Measurements from ENCODE around the gene TIAM1.

DNA sequence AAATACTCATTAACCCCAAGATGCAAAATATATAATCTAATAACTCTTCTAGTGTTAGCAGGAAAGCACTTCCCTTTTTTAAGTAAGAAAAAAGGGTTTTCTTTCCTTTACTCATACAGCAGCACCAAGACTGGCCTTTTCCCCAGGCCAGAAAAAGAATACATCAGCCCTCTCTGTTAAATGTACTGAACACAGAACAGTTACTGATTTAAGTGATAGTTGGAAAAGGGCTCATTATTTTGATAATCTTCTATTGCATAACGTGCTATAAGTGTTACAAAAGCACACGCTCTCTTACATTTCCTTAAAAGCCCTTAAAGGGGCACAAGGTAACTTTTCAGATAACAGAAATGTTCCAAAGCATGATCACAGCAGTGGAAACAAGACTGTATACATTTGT is 142.9 kb downstream of the TIAM1 start:
- TF ChIP-seq, protein P1, sequence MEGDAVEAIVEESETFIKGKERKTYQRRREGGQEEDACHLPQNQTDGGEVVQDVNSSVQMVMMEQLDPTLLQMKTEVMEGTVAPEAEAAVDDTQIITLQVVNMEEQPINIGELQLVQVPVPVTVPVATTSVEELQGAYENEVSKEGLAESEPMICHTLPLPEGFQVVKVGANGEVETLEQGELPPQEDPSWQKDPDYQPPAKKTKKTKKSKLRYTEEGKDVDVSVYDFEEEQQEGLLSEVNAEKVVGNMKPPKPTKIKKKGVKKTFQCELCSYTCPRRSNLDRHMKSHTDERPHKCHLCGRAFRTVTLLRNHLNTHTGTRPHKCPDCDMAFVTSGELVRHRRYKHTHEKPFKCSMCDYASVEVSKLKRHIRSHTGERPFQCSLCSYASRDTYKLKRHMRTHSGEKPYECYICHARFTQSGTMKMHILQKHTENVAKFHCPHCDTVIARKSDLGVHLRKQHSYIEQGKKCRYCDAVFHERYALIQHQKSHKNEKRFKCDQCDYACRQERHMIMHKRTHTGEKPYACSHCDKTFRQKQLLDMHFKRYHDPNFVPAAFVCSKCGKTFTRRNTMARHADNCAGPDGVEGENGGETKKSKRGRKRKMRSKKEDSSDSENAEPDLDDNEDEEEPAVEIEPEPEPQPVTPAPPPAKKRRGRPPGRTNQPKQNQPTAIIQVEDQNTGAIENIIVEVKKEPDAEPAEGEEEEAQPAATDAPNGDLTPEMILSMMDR (IDR thresholded peaks at IDR 0.05), result no peak
- TF ChIP-seq POLR2AphosphoS5 (IDR thresholded peaks at IDR 0.05) (no peak), POLR2A (IDR thresholded peaks at IDR 0.05) (no peak)

Data from prostate gland (tissue), 2 donors.